Measurements from ENCODE around the gene NEGR1. TPM values are rescaled to one million over a fixed set of nuclear protein-coding genes. Genes with fewer than 3 reads are reported as not detected.

The NEGR1 gene
- total RNA-seq, 1 experiment from 2014 or later, result 2.9 TPM

GRCh38 chr1:71641903-71642302 lies 640.4 kb downstream of the NEGR1 start:
- ATAC-seq (no peak), DNase-seq (ENCODE audit: low spot score) (no peak)
- TF ChIP-seq GTF2I (CRISPR knock-in tag; conservative IDR thresholded peaks at IDR 0.05) (no peak), ZNF263 (CRISPR knock-in tag; IDR thresholded peaks at IDR 0.05; ENCODE audit: low read depth) (no peak), ZNF671 (CRISPR knock-in tag; IDR thresholded peaks at IDR 0.05) (no peak), ZNF121 (CRISPR knock-in tag; IDR thresholded peaks at IDR 0.05) (no peak), IRF1 (CRISPR knock-in tag; IDR thresholded peaks at IDR 0.05) (no peak), ZBTB43 (CRISPR knock-in tag; IDR thresholded peaks at IDR 0.05) (no peak)
- TF ChIP-seq, protein P1, sequence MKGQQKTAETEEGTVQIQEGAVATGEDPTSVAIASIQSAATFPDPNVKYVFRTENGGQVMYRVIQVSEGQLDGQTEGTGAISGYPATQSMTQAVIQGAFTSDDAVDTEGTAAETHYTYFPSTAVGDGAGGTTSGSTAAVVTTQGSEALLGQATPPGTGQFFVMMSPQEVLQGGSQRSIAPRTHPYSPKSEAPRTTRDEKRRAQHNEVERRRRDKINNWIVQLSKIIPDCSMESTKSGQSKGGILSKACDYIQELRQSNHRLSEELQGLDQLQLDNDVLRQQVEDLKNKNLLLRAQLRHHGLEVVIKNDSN (CRISPR knock-in tag; IDR thresholded peaks at IDR 0.05), result no peak
- H3K27ac Mint-ChIP-seq, result no peak overlapping the region
- no peaks in the 10 kb centered on the region for H3K27me3 Mint-ChIP-seq (ENCODE audit: low read depth)
- H3K36me3 Mint-ChIP-seq, result no peaks in the 10 kb centered on the region
- CTCF ChIA-PET, result no interaction called here
- H3K4me3 Mint-ChIP-seq, result no peak overlapping the region
- H3K9me3 Mint-ChIP-seq, result no peaks in the 10 kb centered on the region
- H3K4me1 Mint-ChIP-seq, result no peaks in the 10 kb centered on the region
- POLR2A ChIA-PET, result no interaction called here

DNA sequence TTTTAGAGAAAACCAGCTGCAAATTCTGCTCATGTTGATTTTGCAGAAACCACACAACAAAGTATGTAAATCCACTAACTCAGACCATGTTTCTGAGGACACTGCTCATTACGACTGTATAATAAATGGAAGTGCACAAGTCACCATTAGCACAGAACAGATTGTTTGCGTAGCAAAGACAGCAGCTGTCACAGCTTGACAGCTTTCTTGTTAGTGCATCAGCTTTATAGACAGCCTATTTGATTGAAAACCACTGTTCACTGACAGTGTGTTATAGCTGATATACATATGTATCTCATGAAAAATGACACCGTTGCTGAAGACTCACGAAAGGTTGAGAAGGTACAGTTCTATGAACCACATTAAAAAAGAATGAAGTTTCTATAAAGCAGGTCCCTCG lies 641.3 kb downstream of the NEGR1 start:
- POLR2A ChIA-PET, result no interaction called here
- H3K27me3 Mint-ChIP-seq (ENCODE audit: low read depth), result no peaks in the 10 kb centered on the region
- DNase-seq (ENCODE audit: low spot score), result no peak
- H3K36me3 Mint-ChIP-seq, result no peaks in the 10 kb centered on the region
- no peaks in the 10 kb centered on the region for H3K4me1 Mint-ChIP-seq
- no peaks in the 10 kb centered on the region for H3K9me3 Mint-ChIP-seq
- no peak overlapping the region for H3K4me3 Mint-ChIP-seq
- CTCF ChIA-PET, result no interaction called here
- H3K27ac Mint-ChIP-seq, result no peak overlapping the region
- ATAC-seq, result no peak
- TF ChIP-seq NR2C2 (CRISPR knock-in tag; IDR thresholded peaks at IDR 0.05) (no peak), ERG (CRISPR knock-in tag; IDR thresholded peaks at IDR 0.05) (no peak), ZSCAN18 (CRISPR knock-in tag; IDR thresholded peaks at IDR 0.05) (no peak), RORB (CRISPR knock-in tag; IDR thresholded peaks at IDR 0.05) (no peak), NFATC4 (CRISPR knock-in tag; IDR thresholded peaks at IDR 0.05) (no peak), FOXK1 (CRISPR knock-in tag; IDR thresholded peaks at IDR 0.05) (no peak), CREM (CRISPR knock-in tag; IDR thresholded peaks at IDR 0.05) (no peak), KAT7 (CRISPR knock-in tag; IDR thresholded peaks at IDR 0.05; ENCODE audit: borderline replicate concordance) (no peak), ZNF416 (CRISPR knock-in tag; IDR thresholded peaks at IDR 0.05) (no peak), CBFB (CRISPR knock-in tag; IDR thresholded peaks at IDR 0.05; ENCODE audit: low read depth) (no peak), FOXP1 (CRISPR knock-in tag; IDR thresholded peaks at IDR 0.05; ENCODE audit: borderline replicate concordance) (no peak), ZNF219 (CRISPR knock-in tag; IDR thresholded peaks at IDR 0.05; ENCODE audit: borderline replicate concordance) (no peak), PRRX2 (CRISPR knock-in tag; IDR thresholded peaks at IDR 0.05) (no peak), GRHL2 (CRISPR knock-in tag; IDR thresholded peaks at IDR 0.05; ENCODE audit: insufficient replicate concordance, severe bottlenecking) (no peak)
- TF ChIP-seq, protein P2, sequence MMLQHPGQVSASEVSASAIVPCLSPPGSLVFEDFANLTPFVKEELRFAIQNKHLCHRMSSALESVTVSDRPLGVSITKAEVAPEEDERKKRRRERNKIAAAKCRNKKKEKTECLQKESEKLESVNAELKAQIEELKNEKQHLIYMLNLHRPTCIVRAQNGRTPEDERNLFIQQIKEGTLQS (CRISPR knock-in tag; conservative IDR thresholded peaks at IDR 0.05), result no peak
- TF ChIP-seq, protein P3, sequence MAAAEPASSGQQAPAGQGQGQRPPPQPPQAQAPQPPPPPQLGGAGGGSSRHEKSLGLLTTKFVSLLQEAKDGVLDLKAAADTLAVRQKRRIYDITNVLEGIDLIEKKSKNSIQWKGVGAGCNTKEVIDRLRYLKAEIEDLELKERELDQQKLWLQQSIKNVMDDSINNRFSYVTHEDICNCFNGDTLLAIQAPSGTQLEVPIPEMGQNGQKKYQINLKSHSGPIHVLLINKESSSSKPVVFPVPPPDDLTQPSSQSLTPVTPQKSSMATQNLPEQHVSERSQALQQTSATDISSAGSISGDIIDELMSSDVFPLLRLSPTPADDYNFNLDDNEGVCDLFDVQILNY (CRISPR knock-in tag; IDR thresholded peaks at IDR 0.05), result no peak
- TF ChIP-seq, protein P4, sequence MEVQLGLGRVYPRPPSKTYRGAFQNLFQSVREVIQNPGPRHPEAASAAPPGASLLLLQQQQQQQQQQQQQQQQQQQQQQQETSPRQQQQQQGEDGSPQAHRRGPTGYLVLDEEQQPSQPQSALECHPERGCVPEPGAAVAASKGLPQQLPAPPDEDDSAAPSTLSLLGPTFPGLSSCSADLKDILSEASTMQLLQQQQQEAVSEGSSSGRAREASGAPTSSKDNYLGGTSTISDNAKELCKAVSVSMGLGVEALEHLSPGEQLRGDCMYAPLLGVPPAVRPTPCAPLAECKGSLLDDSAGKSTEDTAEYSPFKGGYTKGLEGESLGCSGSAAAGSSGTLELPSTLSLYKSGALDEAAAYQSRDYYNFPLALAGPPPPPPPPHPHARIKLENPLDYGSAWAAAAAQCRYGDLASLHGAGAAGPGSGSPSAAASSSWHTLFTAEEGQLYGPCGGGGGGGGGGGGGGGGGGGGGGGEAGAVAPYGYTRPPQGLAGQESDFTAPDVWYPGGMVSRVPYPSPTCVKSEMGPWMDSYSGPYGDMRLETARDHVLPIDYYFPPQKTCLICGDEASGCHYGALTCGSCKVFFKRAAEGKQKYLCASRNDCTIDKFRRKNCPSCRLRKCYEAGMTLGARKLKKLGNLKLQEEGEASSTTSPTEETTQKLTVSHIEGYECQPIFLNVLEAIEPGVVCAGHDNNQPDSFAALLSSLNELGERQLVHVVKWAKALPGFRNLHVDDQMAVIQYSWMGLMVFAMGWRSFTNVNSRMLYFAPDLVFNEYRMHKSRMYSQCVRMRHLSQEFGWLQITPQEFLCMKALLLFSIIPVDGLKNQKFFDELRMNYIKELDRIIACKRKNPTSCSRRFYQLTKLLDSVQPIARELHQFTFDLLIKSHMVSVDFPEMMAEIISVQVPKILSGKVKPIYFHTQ (CRISPR knock-in tag; IDR thresholded peaks at IDR 0.05), result no peak
